Measurements from ENCODE around the gene EYA3.

EYA3 gene

GRCh38 chr1:27935721-27936120, 152.7 kb downstream of the EYA3 start:
- no peak for DNase-seq

DNA sequence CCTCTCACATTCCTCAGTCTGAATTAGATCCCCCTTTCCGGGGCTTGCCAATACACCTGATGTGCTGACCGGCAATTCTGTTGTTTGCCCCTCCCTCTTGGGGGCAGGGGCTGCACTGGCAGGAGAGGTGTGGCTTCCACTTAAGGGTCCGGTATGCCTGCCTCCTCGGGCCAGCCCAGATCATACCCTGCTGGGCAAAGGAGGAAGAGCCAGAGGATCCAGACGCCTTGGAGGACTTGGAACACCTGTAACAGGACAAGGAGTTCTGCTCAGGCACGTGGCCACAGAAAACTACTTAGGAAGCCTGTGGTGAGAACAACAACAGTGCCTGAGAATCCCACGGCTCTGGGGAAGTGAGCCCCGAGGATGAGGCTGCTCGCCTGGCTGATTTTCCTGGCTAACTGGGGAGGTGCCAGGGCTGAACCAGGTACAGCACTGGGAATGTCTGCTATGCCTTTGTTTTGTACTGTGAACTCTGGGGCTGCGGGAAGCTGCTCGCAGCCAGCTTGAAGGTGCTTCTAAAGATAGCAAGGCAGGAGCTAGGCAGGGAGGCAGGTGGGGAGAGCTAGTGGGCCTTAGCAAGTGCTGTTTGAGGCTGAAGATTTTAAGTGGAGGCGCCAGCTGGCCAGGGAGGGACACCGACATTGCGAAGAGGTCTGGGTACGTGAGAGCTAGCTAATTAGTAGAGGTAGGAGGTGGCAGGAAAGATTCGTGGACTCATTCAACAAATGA, 153.4 kb downstream of the EYA3 start, which contains the start of gene SMPDL3B:
SMPDL3B (plus strand) TSS at position 183 of the 732 bp plus-strand sequence; CDS start at position 367, 184 bp downstream.
- DNase-seq, result no peak

GRCh38 chr1:27931759-27932158, 156.7 kb downstream of the EYA3 start:
- no peak for DNase-seq

DNA sequence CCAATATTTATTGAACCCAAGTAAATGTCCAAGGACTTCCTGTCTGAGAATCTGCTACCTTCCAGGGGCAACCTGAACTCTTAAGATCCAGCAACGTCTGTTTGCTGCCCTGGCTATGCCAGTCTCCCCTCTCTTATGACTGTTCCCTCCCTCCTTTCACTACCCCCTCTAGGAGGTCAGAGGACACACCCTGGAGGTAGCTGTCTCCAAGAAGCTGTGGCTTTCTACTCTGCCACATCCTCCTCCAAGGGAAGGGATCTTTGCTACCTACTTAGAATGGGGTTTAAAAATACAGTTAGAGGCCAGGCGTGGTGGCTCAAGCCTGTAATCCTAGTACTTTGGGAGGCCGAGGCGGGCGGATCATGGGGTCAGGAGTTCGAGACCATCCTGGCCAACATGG, 157.2 kb downstream of the EYA3 start:
- DNase-seq, result no peak

- no peak for DNase-seq
Measured at GRCh38 chr1:27928216-27928954, 160.0 kb downstream of the EYA3 start.

GRCh38 chr1:27922272-27922671, 166.1 kb downstream of the EYA3 start:
- no peak for DNase-seq
